Neutrophil (primary cell): ENCODE measurements around the gene NLGN4Y.

ENCODE experiments used
- H3K27ac ChIP-seq: fragments of 200-600 bp; sonication (generic); 2 replicates; pipeline ENCODE4 v1.5.1; 2016; ENCODE audit warnings: mild to moderate bottlenecking, moderate library complexity
- H3K27me3 ChIP-seq: fragments of 200-600 bp; sonication (generic); 2 replicates; pipeline ENCODE4 v1.6.0; 2016; ENCODE audit warnings: mild to moderate bottlenecking
- H3K36me3 ChIP-seq: fragments of 200-600 bp; sonication (generic); 2 replicates; pipeline ENCODE4 v1.5.1; 2017
- H3K4me1 ChIP-seq, 2 experiments: fragments of 200-600 bp in 1 of 2; sonication (generic) in 1 of 2; 1 replicate in 1 of 2; 2 replicates in 1 of 2; pipeline versions ENCODE4 v1.5.1 to v1.6.1; 2013 to 2016; ENCODE audit warnings: low read depth in 1 of 2, low read length in 1 of 2, mild to moderate bottlenecking in 1 of 2, moderate library complexity in 1 of 2; ENCODE audit not compliant: control insufficient read depth in 1 of 2, insufficient read depth in 1 of 2
- H3K4me3 ChIP-seq, 2 experiments: fragments of 200-600 bp in 1 of 2; sonication (generic) in 1 of 2; 1 replicate in 1 of 2; 2 replicates in 1 of 2; pipeline ENCODE4 v1.5.1; 2013 to 2016; ENCODE audit warnings: low read depth in 1 of 2, low read length in 1 of 2, mild to moderate bottlenecking in 1 of 2, moderate library complexity in 1 of 2
- H3K9me3 ChIP-seq: fragments of 200-600 bp; sonication (generic); 2 replicates; pipeline ENCODE4 v1.5.1; 2016
- CTCF ChIP-seq: fragments of 200-600 bp; sonication (generic); IDR thresholded peaks from 2 replicates; pipeline ENCODE4 v1.5.1; 2016; ENCODE audit warnings: antibody characterized with exemption

The NLGN4Y gene

GRCh38 chrY:14524272-14525231 lies at the start of gene NLGN4Y:
Gene NLGN4Y (plus strand): TSS chrY:14524529. CDS start chrY:14622120, 97,591 bp downstream.
- Histone ChIP-seq H3K4me3 (no peak within 1 kb of the TSS), H3K27me3 (peaks cover 47% of the 10 kb centered on the region), H3K9me3 (no peaks in the 10 kb centered on the region), H3K27ac (no peak within 1 kb of the TSS), H3K36me3 (no peaks in the 10 kb centered on the region), H3K4me1 (no peaks in the 10 kb centered on the region)
- TF ChIP-seq CTCF, result no peak

- Histone ChIP-seq H3K36me3 (no peaks in the 10 kb centered on the region), H3K4me3 (no peak overlapping the region), H3K4me1 (no peaks in the 10 kb centered on the region), H3K9me3 (no peaks in the 10 kb centered on the region), H3K27ac (no peak overlapping the region), H3K27me3 (no peaks in the 10 kb centered on the region)
- TF ChIP-seq CTCF, result no peak
Measured at GRCh38 chrY:14485935-14486334, 38.4 kb upstream of the NLGN4Y start.

GRCh38 chrY:14490226-14490625 lies 34.1 kb upstream of the NLGN4Y start:
- no peak for TF ChIP-seq CTCF

GRCh38 chrY:14498071-14498470 lies 26.3 kb upstream of the NLGN4Y start:
- H3K27ac ChIP-seq, result no peak overlapping the region
- no peak for TF ChIP-seq CTCF
- H3K9me3 ChIP-seq, result no peaks in the 10 kb centered on the region
- no peaks in the 10 kb centered on the region for H3K36me3 ChIP-seq
- no peak overlapping the region for H3K4me3 ChIP-seq
- H3K4me1 ChIP-seq, result no peaks in the 10 kb centered on the region
- H3K27me3 ChIP-seq, result no peaks in the 10 kb centered on the region

More at GRCh38 chrY:14490226-14490625, 34.1 kb upstream of the NLGN4Y start:
- Histone ChIP-seq H3K4me1 (no peaks in the 10 kb centered on the region), H3K9me3 (no peaks in the 10 kb centered on the region), H3K27me3 (no peaks in the 10 kb centered on the region), H3K4me3 (no peak overlapping the region), H3K27ac (no peak overlapping the region), H3K36me3 (no peaks in the 10 kb centered on the region)

- Histone ChIP-seq H3K4me3 (no peak overlapping the region), H3K9me3 (no peaks in the 10 kb centered on the region), H3K27me3 (no peaks in the 10 kb centered on the region), H3K36me3 (no peaks in the 10 kb centered on the region), H3K27ac (no peak overlapping the region), H3K4me1 (no peaks in the 10 kb centered on the region)
- no peak for TF ChIP-seq CTCF
Measured at GRCh38 chrY:14504592-14504991, 19.7 kb upstream of the NLGN4Y start.
